Measurements from ENCODE around the gene BRD4. TPM values are rescaled to one million over a fixed set of nuclear protein-coding genes. Genes with fewer than 3 reads are reported as not detected.

BRD4 gene
- total and polyA plus RNA-seq, 2 experiments from 2014 or later = 63.8 to 115 TPM

DNA sequence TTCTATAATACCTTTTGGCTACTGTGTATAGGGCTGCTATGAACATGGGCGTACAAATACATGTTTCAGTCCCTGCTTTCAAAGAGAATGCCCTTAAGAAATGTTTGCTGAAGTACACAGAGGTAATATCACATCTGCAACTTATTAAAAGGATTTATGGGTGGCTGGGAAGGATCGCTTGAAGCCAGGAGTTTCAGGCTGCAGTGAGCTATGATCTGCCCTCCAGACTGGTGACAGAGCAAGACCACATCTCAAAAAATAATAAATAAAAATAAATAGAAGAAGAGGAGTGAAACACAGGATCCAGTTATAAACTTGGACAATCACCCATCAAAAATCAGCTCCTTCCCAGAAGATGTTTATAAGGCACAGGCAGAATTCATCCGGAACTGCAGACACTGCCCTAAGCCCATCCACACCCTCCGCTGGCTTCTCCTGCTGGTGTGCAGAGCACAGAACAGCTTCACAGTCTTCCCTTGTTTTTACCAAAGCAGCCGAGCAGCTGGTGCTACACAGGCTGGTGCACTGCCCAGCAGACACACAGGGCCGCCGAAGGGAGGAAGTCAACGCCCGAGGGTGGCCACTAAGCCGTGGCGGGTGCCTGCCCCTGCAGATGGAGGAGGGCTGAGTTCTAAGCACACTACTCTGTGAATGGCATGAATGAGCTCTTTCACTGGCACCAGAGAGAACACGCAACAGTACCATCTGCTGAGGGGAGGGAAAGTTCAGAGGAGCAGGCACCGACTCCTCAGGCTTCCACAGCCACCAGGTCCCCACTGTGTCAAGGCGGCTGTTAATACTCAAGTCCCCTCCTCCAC lies 44.0 kb downstream of the BRD4 start:
- Histone ChIP-seq H2AFZ (no peak overlapping the region), H4K20me1 (replicated peaks; ENCODE audit: insufficient read depth) (peaks cover 99% of the 10 kb centered on the region), H3K79me2 (replicated peaks; ENCODE audit: insufficient read depth) (peaks cover 100% of the 10 kb centered on the region), H3K9me2 (ENCODE audit: insufficient read depth) (no peaks in the 10 kb centered on the region), H3F3A (replicated peaks; ENCODE audit: low read depth) (no peaks in the 10 kb centered on the region), H3K4me3 (no peak overlapping the region), H3K27ac (ENCODE audit: low read depth) (peak overlapping the region; percentile 76; the same call in 1 of the 2 replicates), H3K4me2 (no peak overlapping the region), H3K36me3 (ENCODE audit: insufficient read depth) (no peaks in the 10 kb centered on the region), H3K4me1 (ENCODE audit: insufficient read depth) (peaks cover 86% of the 10 kb centered on the region), H3K27me3 (ENCODE audit: insufficient read depth) (no peaks in the 10 kb centered on the region)
- H3K36me3 Mint-ChIP-seq (ENCODE audit: low read depth) = no peaks in the 10 kb centered on the region
- H3K27ac Mint-ChIP-seq = peak overlapping the region; percentile 74; the same call in 1 of the 2 replicates
- TF ChIP-seq ETS1 (IDR thresholded peaks at IDR 0.05) (no peak), REST (IDR thresholded peaks at IDR 0.05; ENCODE audit: unreplicated experiment) (no peak), ZNF114 (CRISPR knock-in tag; IDR thresholded peaks at IDR 0.05) (no peak), ZNF331 (CRISPR knock-in tag; IDR thresholded peaks at IDR 0.05; ENCODE audit: low read depth) (no peak), CREB1 (CRISPR knock-in tag; IDR thresholded peaks at IDR 0.05; ENCODE audit: low read depth) (no peak), POLR2AphosphoS5 (IDR thresholded peaks at IDR 0.05; ENCODE audit: low read depth) (no peak), CTCF (conservative IDR thresholded peaks at IDR 0.05; ENCODE audit: low read depth in 2 of 2) (no peak), EZH2phosphoT487 (IDR thresholded peaks at IDR 0.05; ENCODE audit: unreplicated experiment) (no peak), NANOG (IDR thresholded peaks at IDR 0.05; ENCODE audit: borderline replicate concordance) (no peak), EZH2 (IDR thresholded peaks at IDR 0.05; ENCODE audit: low read depth, unreplicated experiment) (no peak), JUNB (IDR thresholded peaks at IDR 0.05; ENCODE audit: unreplicated experiment) (no peak), STAT1 (IDR thresholded peaks at IDR 0.05; ENCODE audit: unreplicated experiment) (no peak)
- TF ChIP-seq, protein P1, sequence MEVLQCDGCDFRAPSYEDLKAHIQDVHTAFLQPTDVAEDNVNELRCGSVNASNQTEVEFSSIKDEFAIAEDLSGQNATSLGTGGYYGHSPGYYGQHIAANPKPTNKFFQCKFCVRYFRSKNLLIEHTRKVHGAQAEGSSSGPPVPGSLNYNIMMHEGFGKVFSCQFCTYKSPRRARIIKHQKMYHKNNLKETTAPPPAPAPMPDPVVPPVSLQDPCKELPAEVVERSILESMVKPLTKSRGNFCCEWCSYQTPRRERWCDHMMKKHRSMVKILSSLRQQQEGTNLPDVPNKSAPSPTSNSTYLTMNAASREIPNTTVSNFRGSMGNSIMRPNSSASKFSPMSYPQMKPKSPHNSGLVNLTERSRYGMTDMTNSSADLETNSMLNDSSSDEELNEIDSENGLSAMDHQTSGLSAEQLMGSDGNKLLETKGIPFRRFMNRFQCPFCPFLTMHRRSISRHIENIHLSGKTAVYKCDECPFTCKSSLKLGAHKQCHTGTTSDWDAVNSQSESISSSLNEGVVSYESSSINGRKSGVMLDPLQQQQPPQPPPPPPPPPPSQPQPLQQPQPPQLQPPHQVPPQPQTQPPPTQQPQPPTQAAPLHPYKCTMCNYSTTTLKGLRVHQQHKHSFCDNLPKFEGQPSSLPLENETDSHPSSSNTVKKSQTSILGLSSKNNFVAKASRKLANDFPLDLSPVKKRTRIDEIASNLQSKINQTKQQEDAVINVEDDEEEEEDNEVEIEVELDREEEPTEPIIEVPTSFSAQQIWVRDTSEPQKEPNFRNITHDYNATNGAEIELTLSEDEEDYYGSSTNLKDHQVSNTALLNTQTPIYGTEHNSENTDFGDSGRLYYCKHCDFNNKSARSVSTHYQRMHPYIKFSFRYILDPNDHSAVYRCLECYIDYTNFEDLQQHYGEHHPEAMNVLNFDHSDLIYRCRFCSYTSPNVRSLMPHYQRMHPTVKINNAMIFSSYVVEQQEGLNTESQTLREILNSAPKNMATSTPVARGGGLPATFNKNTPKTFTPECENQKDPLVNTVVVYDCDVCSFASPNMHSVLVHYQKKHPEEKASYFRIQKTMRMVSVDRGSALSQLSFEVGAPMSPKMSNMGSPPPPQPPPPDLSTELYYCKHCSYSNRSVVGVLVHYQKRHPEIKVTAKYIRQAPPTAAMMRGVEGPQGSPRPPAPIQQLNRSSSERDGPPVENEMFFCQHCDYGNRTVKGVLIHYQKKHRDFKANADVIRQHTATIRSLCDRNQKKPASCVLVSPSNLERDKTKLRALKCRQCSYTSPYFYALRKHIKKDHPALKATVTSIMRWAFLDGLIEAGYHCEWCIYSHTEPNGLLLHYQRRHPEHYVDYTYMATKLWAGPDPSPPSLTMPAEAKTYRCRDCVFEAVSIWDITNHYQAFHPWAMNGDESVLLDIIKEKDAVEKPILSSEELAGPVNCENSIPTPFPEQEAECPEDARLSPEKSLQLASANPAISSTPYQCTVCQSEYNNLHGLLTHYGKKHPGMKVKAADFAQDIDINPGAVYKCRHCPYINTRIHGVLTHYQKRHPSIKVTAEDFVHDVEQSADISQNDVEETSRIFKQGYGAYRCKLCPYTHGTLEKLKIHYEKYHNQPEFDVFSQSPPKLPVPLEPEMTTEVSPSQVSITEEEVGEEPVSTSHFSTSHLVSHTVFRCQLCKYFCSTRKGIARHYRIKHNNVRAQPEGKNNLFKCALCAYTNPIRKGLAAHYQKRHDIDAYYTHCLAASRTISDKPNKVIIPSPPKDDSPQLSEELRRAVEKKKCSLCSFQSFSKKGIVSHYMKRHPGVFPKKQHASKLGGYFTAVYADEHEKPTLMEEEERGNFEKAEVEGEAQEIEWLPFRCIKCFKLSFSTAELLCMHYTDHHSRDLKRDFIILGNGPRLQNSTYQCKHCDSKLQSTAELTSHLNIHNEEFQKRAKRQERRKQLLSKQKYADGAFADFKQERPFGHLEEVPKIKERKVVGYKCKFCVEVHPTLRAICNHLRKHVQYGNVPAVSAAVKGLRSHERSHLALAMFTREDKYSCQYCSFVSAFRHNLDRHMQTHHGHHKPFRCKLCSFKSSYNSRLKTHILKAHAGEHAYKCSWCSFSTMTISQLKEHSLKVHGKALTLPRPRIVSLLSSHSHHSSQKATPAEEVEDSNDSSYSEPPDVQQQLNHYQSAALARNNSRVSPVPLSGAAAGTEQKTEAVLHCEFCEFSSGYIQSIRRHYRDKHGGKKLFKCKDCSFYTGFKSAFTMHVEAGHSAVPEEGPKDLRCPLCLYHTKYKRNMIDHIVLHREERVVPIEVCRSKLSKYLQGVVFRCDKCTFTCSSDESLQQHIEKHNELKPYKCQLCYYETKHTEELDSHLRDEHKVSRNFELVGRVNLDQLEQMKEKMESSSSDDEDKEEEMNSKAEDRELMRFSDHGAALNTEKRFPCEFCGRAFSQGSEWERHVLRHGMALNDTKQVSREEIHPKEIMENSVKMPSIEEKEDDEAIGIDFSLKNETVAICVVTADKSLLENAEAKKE (CRISPR knock-in tag; IDR thresholded peaks at IDR 0.05) = no peak
- no peaks in the 10 kb centered on the region for H3K9me3 Mint-ChIP-seq
- H3K27me3 Mint-ChIP-seq (ENCODE audit: insufficient read depth, low read depth, poor library complexity) = peaks cover 7% of the 10 kb centered on the region
- peak; percentile 19 for ATAC-seq
- peaks cover 88% of the 10 kb centered on the region for H3K4me1 Mint-ChIP-seq
- no peak overlapping the region for H3K4me3 Mint-ChIP-seq
- DNase-seq (ENCODE audit: low spot score) = no peak
